ENCODE measurements around the gene PKN2.

DNA sequence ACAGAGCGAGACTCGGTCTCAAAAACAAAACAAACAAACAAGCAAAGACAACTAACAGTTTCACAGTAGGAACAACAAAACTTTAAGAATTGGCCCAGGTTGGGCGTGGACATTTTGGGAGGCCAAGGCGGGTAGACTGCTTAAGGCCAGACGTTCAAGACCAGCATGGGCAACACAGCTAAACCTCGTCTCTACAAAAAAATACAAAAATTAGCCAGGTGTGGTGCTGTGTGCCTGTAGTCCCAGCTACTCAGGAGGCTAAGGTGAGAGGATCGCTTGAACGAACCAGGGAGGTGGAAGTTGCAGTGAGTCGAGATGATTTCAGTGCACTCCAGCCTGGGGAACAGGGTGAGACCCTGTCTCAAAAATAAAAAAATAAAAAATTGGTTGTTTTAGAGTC lies 193.8 kb downstream of the PKN2 start:
- TF ChIP-seq, protein P1, sequence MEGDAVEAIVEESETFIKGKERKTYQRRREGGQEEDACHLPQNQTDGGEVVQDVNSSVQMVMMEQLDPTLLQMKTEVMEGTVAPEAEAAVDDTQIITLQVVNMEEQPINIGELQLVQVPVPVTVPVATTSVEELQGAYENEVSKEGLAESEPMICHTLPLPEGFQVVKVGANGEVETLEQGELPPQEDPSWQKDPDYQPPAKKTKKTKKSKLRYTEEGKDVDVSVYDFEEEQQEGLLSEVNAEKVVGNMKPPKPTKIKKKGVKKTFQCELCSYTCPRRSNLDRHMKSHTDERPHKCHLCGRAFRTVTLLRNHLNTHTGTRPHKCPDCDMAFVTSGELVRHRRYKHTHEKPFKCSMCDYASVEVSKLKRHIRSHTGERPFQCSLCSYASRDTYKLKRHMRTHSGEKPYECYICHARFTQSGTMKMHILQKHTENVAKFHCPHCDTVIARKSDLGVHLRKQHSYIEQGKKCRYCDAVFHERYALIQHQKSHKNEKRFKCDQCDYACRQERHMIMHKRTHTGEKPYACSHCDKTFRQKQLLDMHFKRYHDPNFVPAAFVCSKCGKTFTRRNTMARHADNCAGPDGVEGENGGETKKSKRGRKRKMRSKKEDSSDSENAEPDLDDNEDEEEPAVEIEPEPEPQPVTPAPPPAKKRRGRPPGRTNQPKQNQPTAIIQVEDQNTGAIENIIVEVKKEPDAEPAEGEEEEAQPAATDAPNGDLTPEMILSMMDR (IDR thresholded peaks at IDR 0.05), result no peak
- no peak for TF ChIP-seq EZH2 (IDR thresholded peaks at IDR 0.05; ENCODE audit: borderline replicate concordance, insufficient read depth, low read depth, low read length, poor library complexity, severe bottlenecking)
